Ectodermal cell (in vitro differentiated cells): Measurements from ENCODE around the gene KCNK10.

Experiments used
- H3K27ac ChIP-seq: 2 replicates; pipeline ENCODE4 v1.7.0; 2013; ENCODE audit warnings: mild to moderate bottlenecking, low read depth, low read length; ENCODE audit not compliant: insufficient read depth, poor library complexity, severe bottlenecking
- H3K27me3 ChIP-seq: 2 replicates; pipeline ENCODE4 v1.7.0; 2013; ENCODE audit warnings: mild to moderate bottlenecking, low read length; ENCODE audit not compliant: insufficient read depth, control insufficient read depth, poor library complexity, severe bottlenecking
- H3K36me3 ChIP-seq: one replicate; pipeline ENCODE4 v1.7.0; 2013; ENCODE audit warnings: low read length; ENCODE audit not compliant: control insufficient read depth, insufficient read depth
- H3K4me1 ChIP-seq: one replicate; pipeline ENCODE4 v1.7.0; 2013; ENCODE audit warnings: low read length; ENCODE audit not compliant: control insufficient read depth, insufficient read depth
- H3K4me3 ChIP-seq: 2 replicates; pipeline ENCODE4 v1.7.0; 2013; ENCODE audit warnings: low read depth, low read length, control low read depth; ENCODE audit not compliant: insufficient read depth
- H3K9me3 ChIP-seq: 2 replicates; pipeline ENCODE4 v1.7.0; 2013; ENCODE audit warnings: mild to moderate bottlenecking, low read length, moderate library complexity; ENCODE audit not compliant: control insufficient read depth
- WGBS, 2 experiments: methylation state at CpG; one replicate each; pipeline ENCODE4 v1.1.7; 2013; ENCODE audit warnings: missing lambda C conversion rate in 2 of 2; 5-methylcytosine and 5-hydroxymethylcytosine counted together

Gene KCNK10

DNA sequence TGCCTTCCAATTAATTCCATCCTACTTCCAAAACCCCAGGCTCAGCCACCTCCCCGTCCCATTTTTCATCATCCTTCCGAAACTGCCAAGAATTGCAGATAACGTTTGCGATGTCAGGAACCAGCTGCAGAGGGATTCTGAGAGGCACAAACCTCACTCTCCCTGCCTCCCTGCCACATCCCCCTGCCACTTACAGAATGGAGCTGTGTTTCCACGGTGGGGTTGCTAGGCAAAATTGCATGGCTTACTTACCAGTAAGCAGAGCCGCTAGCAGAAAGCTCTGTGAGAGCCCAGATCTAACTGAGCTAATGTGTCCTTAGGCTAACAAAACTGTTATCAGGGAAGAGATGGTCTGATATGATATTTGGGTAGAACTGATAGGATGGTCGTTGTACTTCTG, 127.4 kb downstream of the KCNK10 start:
- H3K27ac ChIP-seq = no peak overlapping the region
- H3K4me1 ChIP-seq = peaks cover 18% of the 10 kb centered on the region
- no peaks in the 10 kb centered on the region for H3K9me3 ChIP-seq
- no peaks in the 10 kb centered on the region for H3K27me3 ChIP-seq
- no peaks in the 10 kb centered on the region for H3K36me3 ChIP-seq
- WGBS, 2 experiments = 70 to 73% methylated on average over 7 of the region's 7 CpGs
- H3K4me3 ChIP-seq = no peak overlapping the region

DNA sequence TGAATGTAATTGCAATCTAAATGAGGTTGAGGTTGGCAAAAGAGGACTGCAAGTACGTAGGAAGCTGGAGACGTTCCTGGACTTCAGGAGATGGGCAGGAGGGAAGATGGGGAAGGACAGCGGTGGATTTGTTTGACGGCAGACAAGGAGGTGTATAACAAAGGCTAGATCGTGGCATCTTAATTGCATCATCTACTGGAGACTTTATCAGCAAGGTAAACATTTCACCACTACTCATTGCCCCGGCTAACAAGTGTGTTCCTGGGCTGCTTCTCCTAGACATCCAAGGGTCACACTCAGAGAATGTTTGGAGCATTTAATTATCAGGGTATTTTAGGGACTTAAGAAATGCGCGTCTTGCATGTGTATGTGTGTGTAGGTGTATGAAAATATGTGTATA, 128.5 kb downstream of the KCNK10 start:
- Histone ChIP-seq H3K27me3 (no peaks in the 10 kb centered on the region), H3K27ac (no peak overlapping the region), H3K36me3 (no peaks in the 10 kb centered on the region), H3K4me1 (peaks cover 24% of the 10 kb centered on the region), H3K4me3 (no peak overlapping the region), H3K9me3 (no peaks in the 10 kb centered on the region)
- WGBS, 2 experiments = 83 to 91% methylated on average over 8 of the region's 8 CpGs

DNA sequence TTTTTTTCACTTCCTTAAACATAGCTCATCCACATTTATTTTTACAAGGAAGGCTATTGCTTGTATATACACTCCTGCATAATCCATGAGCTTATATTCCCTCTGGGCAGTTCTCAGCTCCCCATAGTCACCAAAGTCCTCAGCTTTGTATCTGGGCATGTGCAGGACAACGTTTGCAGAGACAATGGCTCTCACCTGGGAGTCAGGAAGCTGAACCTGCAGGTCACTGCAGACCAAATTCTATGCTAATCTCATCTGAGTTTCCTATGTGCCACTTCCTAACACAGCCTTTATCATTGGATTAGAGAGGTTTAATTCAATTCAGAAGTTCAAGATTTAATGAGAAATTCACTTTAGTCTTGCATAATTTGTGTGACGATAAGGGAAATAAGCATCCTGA, 131.5 kb downstream of the KCNK10 start:
- Histone ChIP-seq H3K4me1 (peaks cover 13% of the 10 kb centered on the region), H3K4me3 (no peak overlapping the region), H3K36me3 (no peaks in the 10 kb centered on the region), H3K9me3 (no peaks in the 10 kb centered on the region), H3K27ac (no peak overlapping the region), H3K27me3 (no peaks in the 10 kb centered on the region)
- 59 to 69% methylated on average over 2 of the region's 2 CpGs for WGBS, 2 experiments

DNA sequence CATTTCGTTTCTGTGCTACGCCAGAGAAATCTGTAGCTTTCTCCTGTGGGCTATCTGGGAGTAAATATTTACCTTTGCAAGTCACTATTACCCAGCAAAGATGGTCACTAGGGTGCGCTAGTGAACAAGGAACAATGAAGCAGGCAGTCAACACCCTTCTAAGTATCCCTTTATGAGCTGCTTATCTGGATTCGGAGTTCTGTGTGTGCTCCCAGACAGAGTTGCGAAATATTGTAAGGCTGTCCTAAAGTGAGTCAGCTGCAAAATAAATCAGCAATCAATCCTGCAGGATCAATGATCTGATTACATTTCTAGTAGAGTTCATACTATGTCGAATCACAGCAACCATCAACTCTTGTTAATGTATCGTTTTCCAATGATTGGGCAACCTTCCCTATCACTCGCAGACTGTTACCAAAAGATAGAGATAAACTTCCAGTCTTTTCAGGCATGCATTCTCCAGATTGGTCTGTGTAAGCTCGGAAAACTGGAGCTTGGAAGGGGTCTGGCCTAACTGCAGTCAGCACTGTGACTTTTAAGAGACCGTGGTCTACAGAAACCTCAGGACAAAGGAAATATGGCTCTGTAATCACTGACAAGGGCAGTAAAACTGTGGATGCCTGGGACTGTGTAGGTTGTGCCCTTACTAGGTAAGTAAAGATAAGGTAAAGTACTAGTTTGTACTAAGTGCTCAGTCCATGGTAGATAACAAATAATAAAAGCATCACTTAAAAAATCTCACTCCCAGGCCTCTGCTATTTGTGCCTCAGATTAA, 133.5 kb downstream of the KCNK10 start:
- no peak overlapping the region for H3K27ac ChIP-seq
- H3K4me3 ChIP-seq = no peak overlapping the region
- 59 to 62% methylated on average over 10 of the region's 10 CpGs for WGBS, 2 experiments

DNA sequence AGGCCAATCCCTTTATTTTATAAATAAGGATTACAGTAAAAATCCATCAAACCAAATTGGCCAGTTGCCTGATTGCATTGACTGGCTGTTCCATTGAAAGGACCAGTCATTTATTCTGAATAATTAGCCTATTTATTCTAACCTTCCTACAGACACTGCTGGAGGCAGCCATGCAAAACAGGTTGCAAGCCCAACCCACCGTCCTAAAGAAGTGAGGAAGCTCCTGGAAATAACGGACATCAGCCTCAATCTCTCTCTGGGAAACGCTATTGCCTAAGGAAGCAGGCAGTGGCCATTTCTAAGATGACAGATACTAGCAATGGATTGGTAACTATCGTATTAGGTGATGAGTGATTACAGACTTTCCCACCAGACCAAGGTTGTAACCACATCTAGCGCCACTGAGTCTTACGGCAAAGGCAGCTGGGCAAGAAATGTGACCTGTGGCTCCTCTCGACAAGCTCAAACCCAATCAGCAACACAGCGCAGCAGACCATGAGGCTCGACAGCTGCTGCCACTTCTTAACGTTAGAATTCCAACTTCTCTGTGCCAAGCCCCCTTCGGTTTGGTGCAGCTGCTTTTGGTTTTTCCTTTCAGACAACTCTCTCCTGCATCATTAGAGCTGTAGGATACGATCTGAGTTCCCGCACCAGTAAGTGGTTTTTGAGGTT, 134.2 kb downstream of the KCNK10 start:
- WGBS, 2 experiments = 58 to 61% methylated on average over 13 of the region's 13 CpGs

More for the DNA sequence above, 133.5 kb downstream of the KCNK10 start:
- no peaks in the 10 kb centered on the region for H3K27me3 ChIP-seq
- peaks cover 3% of the 10 kb centered on the region for H3K36me3 ChIP-seq
- peaks cover 7% of the 10 kb centered on the region for H3K4me1 ChIP-seq
- no peaks in the 10 kb centered on the region for H3K9me3 ChIP-seq

DNA sequence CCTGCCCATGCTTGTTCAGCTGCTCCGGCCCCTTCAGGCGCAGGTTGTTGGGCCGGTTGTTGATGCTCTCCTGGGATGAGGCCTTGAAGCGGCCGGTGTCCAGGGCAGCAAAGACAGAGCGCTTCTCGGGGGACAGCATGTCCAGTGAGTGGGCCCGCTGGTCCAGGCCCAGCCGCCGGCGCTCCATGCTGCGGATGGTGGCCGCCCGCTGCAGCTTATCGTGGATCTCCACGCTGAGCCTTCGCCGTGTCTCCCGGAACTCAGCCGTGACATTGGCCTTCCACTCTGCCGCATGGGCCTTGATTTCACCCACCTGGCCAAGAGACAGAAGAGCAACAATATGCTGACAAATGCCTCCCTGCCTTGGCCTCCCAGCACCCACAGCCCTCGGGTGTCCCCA, 137.2 kb downstream of the KCNK10 start:
- peaks cover 4% of the 10 kb centered on the region for H3K36me3 ChIP-seq
- no peak overlapping the region for H3K27ac ChIP-seq
- no peaks in the 10 kb centered on the region for H3K27me3 ChIP-seq
- no peaks in the 10 kb centered on the region for H3K9me3 ChIP-seq
- H3K4me3 ChIP-seq = no peak overlapping the region
- peaks cover 7% of the 10 kb centered on the region for H3K4me1 ChIP-seq
- WGBS, 2 experiments = 96 to 97% methylated on average over 22 of the region's 22 CpGs

More for the DNA sequence above, 134.2 kb downstream of the KCNK10 start:
- H3K4me3 ChIP-seq = no peak overlapping the region
- no peaks in the 10 kb centered on the region for H3K9me3 ChIP-seq
- no peak overlapping the region for H3K27ac ChIP-seq
- H3K36me3 ChIP-seq = peaks cover 4% of the 10 kb centered on the region
- H3K4me1 ChIP-seq = peaks cover 7% of the 10 kb centered on the region
- no peaks in the 10 kb centered on the region for H3K27me3 ChIP-seq

DNA sequence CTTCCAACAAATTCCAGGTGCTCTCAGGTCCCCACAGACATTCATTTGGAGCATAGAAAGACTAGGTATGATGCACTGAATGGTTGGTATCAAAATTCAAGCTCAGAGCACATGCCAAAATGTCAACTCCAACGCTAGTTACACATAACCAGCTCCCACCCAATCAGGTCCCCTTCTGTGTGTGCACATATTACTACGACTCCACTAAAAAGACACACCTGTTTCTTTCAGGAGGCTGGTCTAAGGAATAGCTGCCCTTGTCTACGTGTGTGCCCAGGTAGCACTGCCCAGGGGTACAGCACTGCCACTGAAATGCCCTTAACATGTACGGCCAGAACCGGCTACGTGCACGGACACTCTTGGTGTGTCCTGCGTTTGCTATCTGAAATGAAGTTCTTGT, 138.1 kb downstream of the KCNK10 start:
- Histone ChIP-seq H3K4me1 (peaks cover 5% of the 10 kb centered on the region), H3K27me3 (no peaks in the 10 kb centered on the region), H3K9me3 (no peaks in the 10 kb centered on the region), H3K36me3 (peaks cover 4% of the 10 kb centered on the region), H3K4me3 (no peak overlapping the region), H3K27ac (no peak overlapping the region)
- 91 to 93% methylated on average over 8 of the region's 8 CpGs for WGBS, 2 experiments

DNA sequence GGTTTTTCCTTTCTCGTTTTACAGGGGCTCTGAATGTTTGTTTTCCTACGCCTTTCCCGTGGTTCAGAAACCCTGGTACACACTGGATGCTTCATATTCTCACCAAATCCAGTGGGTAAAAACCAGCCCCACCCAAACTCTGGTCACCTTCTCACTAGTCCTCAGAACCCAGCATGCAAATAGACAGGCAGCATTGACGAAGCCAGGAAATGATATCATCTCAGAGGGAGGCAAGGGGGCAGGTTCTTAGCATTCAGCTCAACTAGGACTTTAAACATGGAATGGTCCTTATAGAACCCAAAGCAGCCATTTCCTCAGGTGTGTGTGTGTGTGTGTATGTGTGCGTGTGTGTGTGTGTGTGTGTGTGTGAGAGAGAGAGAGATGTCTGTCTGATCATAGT, 142.0 kb downstream of the KCNK10 start:
- Histone ChIP-seq H3K36me3 (peaks cover 4% of the 10 kb centered on the region), H3K4me1 (no peaks in the 10 kb centered on the region), H3K9me3 (no peaks in the 10 kb centered on the region), H3K4me3 (no peak overlapping the region), H3K27me3 (no peaks in the 10 kb centered on the region), H3K27ac (no peak overlapping the region)
- WGBS, 2 experiments = 79 to 83% methylated on average over 5 of the region's 5 CpGs

DNA sequence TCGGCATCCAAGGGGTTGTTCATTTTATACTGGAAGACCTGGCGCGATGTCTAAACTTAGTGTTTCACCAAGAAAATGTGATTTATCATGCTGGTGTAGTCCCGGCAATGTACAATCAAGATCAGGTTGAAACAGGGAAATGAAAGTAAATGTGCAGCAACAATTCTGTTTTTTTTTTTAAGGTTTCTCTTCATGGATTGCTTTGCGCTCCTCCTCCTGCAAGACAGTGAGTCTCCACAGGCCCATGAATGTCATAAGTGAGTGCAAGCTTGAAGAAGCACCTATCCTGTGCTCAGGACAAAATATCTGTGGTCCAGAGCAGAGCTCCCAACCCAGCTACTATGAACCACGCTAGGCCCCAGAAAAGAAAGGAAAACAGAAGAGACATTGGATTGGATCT, 143.4 kb downstream of the KCNK10 start:
- H3K9me3 ChIP-seq = no peaks in the 10 kb centered on the region
- no peak overlapping the region for H3K27ac ChIP-seq
- 94 to 97% methylated on average over 6 of the region's 6 CpGs for WGBS, 2 experiments
- H3K36me3 ChIP-seq = peaks cover 2% of the 10 kb centered on the region
- H3K4me3 ChIP-seq = no peak overlapping the region
- H3K27me3 ChIP-seq = no peaks in the 10 kb centered on the region
- no peaks in the 10 kb centered on the region for H3K4me1 ChIP-seq

DNA sequence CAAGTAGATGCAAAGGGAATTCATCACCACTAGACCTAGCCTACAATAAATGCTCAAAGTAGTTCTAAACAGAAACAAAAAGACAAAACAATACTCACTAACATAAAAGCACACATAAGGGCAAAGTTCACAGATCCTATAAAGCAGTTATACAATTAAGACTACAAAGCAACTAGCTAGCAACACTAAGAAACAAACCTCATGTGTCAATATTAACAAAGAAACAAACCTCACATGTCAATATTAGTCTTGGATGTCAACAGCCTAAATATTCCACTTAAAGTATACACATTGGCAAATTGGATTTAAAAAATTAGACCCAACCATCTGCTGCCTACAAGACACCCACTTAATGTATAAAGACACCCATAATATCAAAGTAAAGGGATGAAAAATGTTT, 152.7 kb downstream of the KCNK10 start:
- Histone ChIP-seq H3K27ac (no peak overlapping the region), H3K9me3 (no peaks in the 10 kb centered on the region), H3K4me3 (no peak overlapping the region), H3K27me3 (no peaks in the 10 kb centered on the region), H3K4me1 (no peaks in the 10 kb centered on the region), H3K36me3 (no peaks in the 10 kb centered on the region)
